Measurements from ENCODE around the gene SORCS2.

SORCS2 gene

GRCh38 chr4:7474320-7474719 lies 282.0 kb downstream of the SORCS2 start:
- no peak for DNase-seq (ENCODE audit: low read depth in 1 of 2, low spot score in 1 of 2)
- no peak for TF ChIP-seq JUND (IDR thresholded peaks at IDR 0.05; ENCODE audit: low read depth)
- in situ Hi-C loops (cut with HindIII; ENCODE audit: low pct_unique_long_range_greater_than_20kb, low sequenced_read_pairs): no loop called here

GRCh38 chr4:7475207-7475606 lies 282.9 kb downstream of the SORCS2 start:
- in situ Hi-C loops (cut with HindIII; ENCODE audit: low pct_unique_long_range_greater_than_20kb, low sequenced_read_pairs): no loop called here
- no peak for DNase-seq (ENCODE audit: low read depth in 1 of 2, low spot score in 1 of 2)
- TF ChIP-seq JUND (IDR thresholded peaks at IDR 0.05; ENCODE audit: low read depth): no peak

GRCh38 chr4:7476820-7477219 lies 284.5 kb downstream of the SORCS2 start:
- in situ Hi-C loops (cut with HindIII; ENCODE audit: low pct_unique_long_range_greater_than_20kb, low sequenced_read_pairs): no loop called here
- DNase-seq (ENCODE audit: low read depth in 1 of 2, low spot score in 1 of 2): no peak
- no peak for TF ChIP-seq JUND (IDR thresholded peaks at IDR 0.05; ENCODE audit: low read depth)

GRCh38 chr4:7477695-7478094 lies 285.4 kb downstream of the SORCS2 start:
- TF ChIP-seq JUND (IDR thresholded peaks at IDR 0.05; ENCODE audit: low read depth): no peak
- in situ Hi-C loops (cut with HindIII; ENCODE audit: low pct_unique_long_range_greater_than_20kb, low sequenced_read_pairs): no loop called here
- no peak for DNase-seq (ENCODE audit: low read depth in 1 of 2, low spot score in 1 of 2)

GRCh38 chr4:7478665-7479064 lies 286.3 kb downstream of the SORCS2 start:
- no peak for TF ChIP-seq JUND (IDR thresholded peaks at IDR 0.05; ENCODE audit: low read depth)
- in situ Hi-C loops (cut with HindIII; ENCODE audit: low pct_unique_long_range_greater_than_20kb, low sequenced_read_pairs): no loop called here
- no peak for DNase-seq (ENCODE audit: low read depth in 1 of 2, low spot score in 1 of 2)

- no peak for TF ChIP-seq JUND (IDR thresholded peaks at IDR 0.05; ENCODE audit: low read depth)
- no peak for DNase-seq (ENCODE audit: low read depth in 1 of 2, low spot score in 1 of 2)
- in situ Hi-C loops (cut with HindIII; ENCODE audit: low pct_unique_long_range_greater_than_20kb, low sequenced_read_pairs): no loop called here
These were observed 288.1 kb downstream of the SORCS2 start for GRCh38 chr4:7480423-7480822.

- in situ Hi-C loops (cut with HindIII; ENCODE audit: low pct_unique_long_range_greater_than_20kb, low sequenced_read_pairs): no loop called here
- no peak for DNase-seq (ENCODE audit: low read depth in 1 of 2, low spot score in 1 of 2)
- TF ChIP-seq JUND (IDR thresholded peaks at IDR 0.05; ENCODE audit: low read depth): no peak
These were observed 288.9 kb downstream of the SORCS2 start for GRCh38 chr4:7481227-7481626.

GRCh38 chr4:7485096-7485495 lies 292.8 kb downstream of the SORCS2 start:
- TF ChIP-seq JUND (IDR thresholded peaks at IDR 0.05; ENCODE audit: low read depth): no peak
- in situ Hi-C loops (cut with HindIII; ENCODE audit: low pct_unique_long_range_greater_than_20kb, low sequenced_read_pairs): no loop called here
- DNase-seq (ENCODE audit: low read depth in 1 of 2, low spot score in 1 of 2): no peak

- DNase-seq (ENCODE audit: low read depth in 1 of 2, low spot score in 1 of 2): no peak
- in situ Hi-C loops (cut with HindIII; ENCODE audit: low pct_unique_long_range_greater_than_20kb, low sequenced_read_pairs): no loop called here
- TF ChIP-seq JUND (IDR thresholded peaks at IDR 0.05; ENCODE audit: low read depth): no peak
These were observed 293.8 kb downstream of the SORCS2 start for GRCh38 chr4:7486101-7486500.

- no peak for TF ChIP-seq JUND (IDR thresholded peaks at IDR 0.05; ENCODE audit: low read depth)
- no peak for DNase-seq (ENCODE audit: low read depth in 1 of 2, low spot score in 1 of 2)
- in situ Hi-C loops (cut with HindIII; ENCODE audit: low pct_unique_long_range_greater_than_20kb, low sequenced_read_pairs): no loop called here
These were observed 295.2 kb downstream of the SORCS2 start for GRCh38 chr4:7487502-7487901.

- TF ChIP-seq JUND (IDR thresholded peaks at IDR 0.05; ENCODE audit: low read depth): no peak
- in situ Hi-C loops (cut with HindIII; ENCODE audit: low pct_unique_long_range_greater_than_20kb, low sequenced_read_pairs): no loop called here
- DNase-seq (ENCODE audit: low read depth in 1 of 2, low spot score in 1 of 2): no peak
These were observed 295.8 kb downstream of the SORCS2 start for GRCh38 chr4:7487998-7488671.

- TF ChIP-seq JUND (IDR thresholded peaks at IDR 0.05; ENCODE audit: low read depth): no peak
- in situ Hi-C loops (cut with HindIII; ENCODE audit: low pct_unique_long_range_greater_than_20kb, low sequenced_read_pairs): no loop called here
- no peak for DNase-seq (ENCODE audit: low read depth in 1 of 2, low spot score in 1 of 2)
These were observed 299.6 kb downstream of the SORCS2 start for GRCh38 chr4:7491915-7492314.

GRCh38 chr4:7498446-7499200 lies 306.3 kb downstream of the SORCS2 start:
- no peak for DNase-seq (ENCODE audit: low read depth in 1 of 2, low spot score in 1 of 2)
- in situ Hi-C loops (cut with HindIII; ENCODE audit: low pct_unique_long_range_greater_than_20kb, low sequenced_read_pairs): no loop called here
- TF ChIP-seq JUND (IDR thresholded peaks at IDR 0.05; ENCODE audit: low read depth): no peak

Data from T47D (cell line).